Endothelial cell of umbilical vein (primary cell): ENCODE data around the gene EPB41L3. TPM values are rescaled to one million over a fixed set of nuclear protein-coding genes. Genes with fewer than 3 reads are reported as not detected.

Source experiments
- BruUV-seq: library from RNA; stranded (reverse); fragments of 400-500 nt; replicated peaks from 2 replicates; lab custom pipeline; 2021; lab: Mats Ljungman, UMichigan
- CTCF ChIA-PET: fragments of 300-600, 350-600 bp; sonication (Branson Sonifier 250); formaldehyde crosslinking; loops from one replicate; lab custom pipeline; 2021; ENCODE audit warnings: antibody characterized with exemption, inconsistent platforms; lab: Charles Lee
- POLR2A ChIA-PET: fragments of 300-600, 350-600 bp; sonication (Branson Sonifier 250); formaldehyde crosslinking; loops from one replicate; lab custom pipeline; 2021; ENCODE audit warnings: antibody characterized with exemption, inconsistent platforms; lab: Charles Lee
- DNase-seq: peaks from one replicate; pipeline ENCODE4 v3.0.0-alpha.2; 2011; ENCODE audit warnings: low read depth, low spot score
- FAIRE-seq: peaks from 2 replicates; lab custom pipeline; 2011; peaks lifted over from hg19 to GRCh38; lab: Jason Lieb, UNC
- H2AFZ ChIP-seq: 2 replicates; pipeline ENCODE4 v1.6.0; 2012; ENCODE audit warnings: low read depth, low read length, control low read depth, inconsistent platforms
- H3K27ac ChIP-seq: 2 replicates; pipeline ENCODE4 v1.5.1; 2011; ENCODE audit warnings: low read depth, mild to moderate bottlenecking, control low read depth, low read length, moderate library complexity; ENCODE audit not compliant: insufficient read depth
- H3K27me3 ChIP-seq, 2 experiments: 2 replicates each; pipeline versions ENCODE4 v1.6.0 to v1.6.1; 2011; ENCODE audit warnings: low read length in 2 of 2, mixed read lengths in 1 of 2; ENCODE audit not compliant: control insufficient read depth in 2 of 2, insufficient read depth in 2 of 2
- H3K36me3 ChIP-seq, 2 experiments: 2 replicates in 1 of 2; 3 replicates in 1 of 2; pipeline ENCODE4 v1.5.1; 2011; ENCODE audit warnings: low read length in 2 of 2, mild to moderate bottlenecking in 1 of 2, moderate library complexity in 1 of 2; ENCODE audit not compliant: control insufficient read depth in 2 of 2, insufficient read depth in 2 of 2; ENCODE audit errors: extremely low read depth in 1 of 2
- H3K4me1 ChIP-seq: 3 replicates; pipeline ENCODE4 v1.5.1; 2011; ENCODE audit warnings: mild to moderate bottlenecking, low read length; ENCODE audit not compliant: control insufficient read depth, insufficient read depth; ENCODE audit errors: extremely low read depth
- H3K4me2 ChIP-seq: 2 replicates; pipeline ENCODE4 v1.6.1; 2011; ENCODE audit warnings: low read length, control low read depth, mixed read lengths; ENCODE audit not compliant: insufficient read depth
- H3K4me3 ChIP-seq, 3 experiments: fragments of 200-600 bp in 1 of 3; sonication (generic), shearing (Covaris generic) in 1 of 3; replicated peaks in 1 of 3; 2 replicates each; pipeline ENCODE4 v1.5.1; 2011 to 2016; ENCODE audit warnings: control low read depth in 3 of 3, low read length in 3 of 3, mild to moderate bottlenecking in 2 of 3, inconsistent platforms in 1 of 3, low read depth in 1 of 3, moderate library complexity in 1 of 3; ENCODE audit not compliant: insufficient read depth in 1 of 3
- H3K79me2 ChIP-seq: 2 replicates; pipeline ENCODE4 v1.6.0; 2012; ENCODE audit warnings: low read length, inconsistent platforms; ENCODE audit not compliant: control insufficient read depth, insufficient read depth
- H3K9ac ChIP-seq: replicated peaks from 2 replicates; pipeline ENCODE3; 2011; ENCODE audit warnings: low read length, control low read depth; ENCODE audit not compliant: insufficient read depth; ENCODE audit errors: extremely low read depth
- H3K9me1 ChIP-seq: replicated peaks from 3 replicates; pipeline ENCODE4 v1.6.0; 2011; ENCODE audit warnings: mild to moderate bottlenecking, low read length; ENCODE audit not compliant: control insufficient read depth, insufficient read depth; ENCODE audit errors: extremely low read depth
- H3K9me3 ChIP-seq: replicated peaks from 2 replicates; pipeline ENCODE4 v1.5.1; 2012; ENCODE audit warnings: low read length, inconsistent platforms; ENCODE audit not compliant: control insufficient read depth, insufficient read depth
- H4K20me1 ChIP-seq: replicated peaks from 2 replicates; pipeline ENCODE3; 2011; ENCODE audit warnings: mild to moderate bottlenecking, low read length; ENCODE audit not compliant: control insufficient read depth, insufficient read depth; ENCODE audit errors: extremely low read depth
- EZH2 ChIP-seq: IDR thresholded peaks from 2 replicates; pipeline ENCODE4 v1.6.1; 2012; ENCODE audit warnings: borderline replicate concordance, low read depth, mild to moderate bottlenecking, moderate library complexity, low read length, inconsistent platforms; ENCODE audit not compliant: severe bottlenecking
- FOS ChIP-seq: IDR thresholded peaks from 2 replicates; pipeline ENCODE4 v1.6.1; 2011; ENCODE audit warnings: mild to moderate bottlenecking, low read length, moderate library complexity, borderline replicate concordance; ENCODE audit not compliant: insufficient read depth
- GATA2 ChIP-seq: IDR thresholded peaks from 2 replicates; pipeline ENCODE4 v1.7.0; 2011; ENCODE audit warnings: low read depth, mild to moderate bottlenecking, moderate library complexity, mixed read lengths, low read length; ENCODE audit not compliant: insufficient read length, insufficient read depth
- JUN ChIP-seq: IDR thresholded peaks from 2 replicates; pipeline ENCODE4 v1.6.1; 2011; ENCODE audit warnings: borderline replicate concordance, low read depth; ENCODE audit not compliant: insufficient read length, insufficient read depth
- MYC ChIP-seq: IDR thresholded peaks from one replicate; pipeline ENCODE4 v1.6.1; 2011; ENCODE audit warnings: mild to moderate bottlenecking, low read depth, low read length
- POLR2A ChIP-seq: IDR thresholded peaks from 2 replicates; pipeline ENCODE4 v1.6.1; 2012; ENCODE audit warnings: low read depth, mild to moderate bottlenecking, control low read depth, low read length
- POLR2AphosphoS5 ChIP-seq: IDR thresholded peaks from 2 replicates; pipeline ENCODE4 v1.6.1; 2012; ENCODE audit warnings: low read depth, mild to moderate bottlenecking, control low read depth, low read length, moderate library complexity; ENCODE audit not compliant: insufficient read depth
- dilution Hi-C: fragments of 300-500 bp; cut with MboI; formaldehyde crosslinking; loops from one replicate; pipeline ENCODE4 v1.15.0; 2019; ENCODE audit warnings: low sequenced_read_pairs; ENCODE audit not compliant: extremely low pct_ligation_motif_present
- intact Hi-C: fragments of 100-400 bp; cut with micrococcal nuclease; formaldehyde crosslinking; loops from one replicate; pipeline ENCODE4 v1.10.0; 2022
- polyA plus RNA-seq, 4 experiments: library from polyadenylated mRNA; depleted of rRNA in 3 of 4; stranded (reverse) in 3 of 4; unstranded in 1 of 4; fragments of >200 nt; gene quantifications; 2 replicates each; pipeline versions ENCODE4 v1.2.1 to v1.2.3, GENCODE V29; 2011 to 2012; ENCODE audit warnings: missing spikeins in 1 of 4
- total RNA-seq: library from RNA; stranded (reverse); gene quantifications from 2 replicates; pipeline ENCODE4 v1.2.3, GENCODE V29; 2021
- TF ChIP-seq, protein P1 (sequence below): IDR thresholded peaks from 2 replicates; pipeline ENCODE4 v1.6.1; 2011; ENCODE audit not compliant: insufficient read depth, insufficient read length
- TF ChIP-seq, protein P2 (sequence below), 2 donors: IDR thresholded peaks; 1 replicate in 1 of 2; 2 replicates in 1 of 2; pipeline ENCODE4 v1.5.1; 2011; ENCODE audit warnings: low read length in 2 of 2, mild to moderate bottlenecking in 2 of 2, moderate library complexity in 2 of 2, control low read depth in 1 of 2, inconsistent platforms in 1 of 2, low read depth in 1 of 2; ENCODE audit not compliant: insufficient read depth in 1 of 2; ENCODE audit errors: extremely low read depth in 1 of 2

EPB41L3 gene
- total and polyA plus RNA-seq, 2 donors (not counting 3 experiments of a cell fraction or from before 2014, with no cell fraction given): 38.9 to 114 TPM

GRCh38 chr18:5506174-5506573 lies 37.6 kb downstream of the EPB41L3 start:
- no peak for TF ChIP-seq POLR2A
- dilution Hi-C loops (no loop called here), intact Hi-C loops (no loop called here)
- H4K20me1 ChIP-seq: peaks cover 6% of the 10 kb centered on the region
- BruUV-seq: no TSS peak
- H3K4me1 ChIP-seq: peaks cover 11% of the 10 kb centered on the region
- FAIRE-seq (no peak), DNase-seq (no peak)
- H2AFZ ChIP-seq: no peak overlapping the region
- H3K36me3 ChIP-seq: no peaks in the 10 kb centered on the region
- no peaks in the 10 kb centered on the region for H3K27me3 ChIP-seq
- H3K4me2 ChIP-seq: no peak overlapping the region
- no peak overlapping the region for H3K27ac ChIP-seq
- H3K9me3 ChIP-seq: no peaks in the 10 kb centered on the region
- no peak overlapping the region for H3K9ac ChIP-seq
- H3K79me2 ChIP-seq: peaks cover 84% of the 10 kb centered on the region
- ChIA-PET CTCF (no interaction called here), POLR2A (no interaction called here)
- no peaks in the 10 kb centered on the region for H3K9me1 ChIP-seq
- no peak overlapping the region for H3K4me3 ChIP-seq

- H3K9me1 ChIP-seq: no peaks in the 10 kb centered on the region
- H3K79me2 ChIP-seq: peaks cover 81% of the 10 kb centered on the region
- no peaks in the 10 kb centered on the region for H3K4me1 ChIP-seq
- no peak overlapping the region for H3K4me2 ChIP-seq
- intact Hi-C loops: no loop called here
- POLR2A ChIA-PET: no interaction called here
- peaks cover 2% of the 10 kb centered on the region for H4K20me1 ChIP-seq
- H3K9me3 ChIP-seq: no peaks in the 10 kb centered on the region
- BruUV-seq: no TSS peak
- TF ChIP-seq POLR2AphosphoS5 (no peak), FOS (no peak), EZH2 (no peak), JUN (no peak), MYC (no peak), GATA2 (no peak), POLR2A (no peak)
- TF ChIP-seq, protein P1, sequence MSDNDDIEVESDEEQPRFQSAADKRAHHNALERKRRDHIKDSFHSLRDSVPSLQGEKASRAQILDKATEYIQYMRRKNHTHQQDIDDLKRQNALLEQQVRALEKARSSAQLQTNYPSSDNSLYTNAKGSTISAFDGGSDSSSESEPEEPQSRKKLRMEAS: no peak
- TF ChIP-seq, protein P2, sequence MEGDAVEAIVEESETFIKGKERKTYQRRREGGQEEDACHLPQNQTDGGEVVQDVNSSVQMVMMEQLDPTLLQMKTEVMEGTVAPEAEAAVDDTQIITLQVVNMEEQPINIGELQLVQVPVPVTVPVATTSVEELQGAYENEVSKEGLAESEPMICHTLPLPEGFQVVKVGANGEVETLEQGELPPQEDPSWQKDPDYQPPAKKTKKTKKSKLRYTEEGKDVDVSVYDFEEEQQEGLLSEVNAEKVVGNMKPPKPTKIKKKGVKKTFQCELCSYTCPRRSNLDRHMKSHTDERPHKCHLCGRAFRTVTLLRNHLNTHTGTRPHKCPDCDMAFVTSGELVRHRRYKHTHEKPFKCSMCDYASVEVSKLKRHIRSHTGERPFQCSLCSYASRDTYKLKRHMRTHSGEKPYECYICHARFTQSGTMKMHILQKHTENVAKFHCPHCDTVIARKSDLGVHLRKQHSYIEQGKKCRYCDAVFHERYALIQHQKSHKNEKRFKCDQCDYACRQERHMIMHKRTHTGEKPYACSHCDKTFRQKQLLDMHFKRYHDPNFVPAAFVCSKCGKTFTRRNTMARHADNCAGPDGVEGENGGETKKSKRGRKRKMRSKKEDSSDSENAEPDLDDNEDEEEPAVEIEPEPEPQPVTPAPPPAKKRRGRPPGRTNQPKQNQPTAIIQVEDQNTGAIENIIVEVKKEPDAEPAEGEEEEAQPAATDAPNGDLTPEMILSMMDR (IDR thresholded peaks at IDR 0.05; ENCODE audit: extremely low read depth in 1 of 2, insufficient read depth in 1 of 2, low read depth in 1 of 2, low read length in 2 of 2): no peak
- CTCF ChIA-PET: interaction anchor here (0.6 to 2.6 kb wide), 5 partner anchors 35 to 1422 kb away, joined by 3 to 12 read pairs (median 3); no protein-coding TSS in a partner anchor
- H3K27ac ChIP-seq: no peak overlapping the region
- no peak for FAIRE-seq
- no peak overlapping the region for H3K9ac ChIP-seq
- dilution Hi-C loops: no loop called here
- no peak overlapping the region for H3K4me3 ChIP-seq
- H2AFZ ChIP-seq: no peak overlapping the region
- no peaks in the 10 kb centered on the region for H3K36me3 ChIP-seq
- H3K27me3 ChIP-seq: no peaks in the 10 kb centered on the region
- no peak for DNase-seq
Measured at GRCh38 chr18:5503740-5504139, 40.1 kb downstream of the EPB41L3 start.
